ENCODE measurements around the gene AK9.

The AK9 gene

DNA sequence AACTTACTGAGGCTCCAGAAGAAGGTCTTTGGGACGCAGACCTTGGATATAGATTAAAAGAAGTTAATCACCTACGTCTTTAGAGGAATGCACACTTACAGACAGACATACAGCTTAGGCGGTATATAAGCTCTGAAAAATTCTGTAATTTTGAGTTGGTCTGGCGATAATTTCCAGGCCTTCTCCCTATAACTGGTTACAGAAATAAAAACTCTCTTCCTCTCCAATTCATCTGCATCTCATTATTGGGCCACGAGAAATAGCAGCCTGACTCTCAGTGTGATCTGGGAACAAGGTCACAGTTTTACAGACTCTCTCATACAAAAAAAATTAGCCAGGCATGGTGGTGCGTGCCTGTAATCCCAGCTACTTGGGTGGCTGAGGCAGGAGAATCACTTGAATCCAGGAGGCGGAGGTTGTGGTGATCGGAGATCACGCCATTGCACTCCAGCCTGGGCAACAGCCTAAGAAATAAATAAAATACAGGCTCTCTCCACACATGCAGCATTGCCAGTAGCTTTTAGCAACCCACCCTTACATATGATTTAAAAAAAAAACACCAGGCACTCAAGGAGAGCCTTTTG is 212.7 kb downstream of the AK9 start:
- H3K4me3 ChIP-seq (ENCODE audit: low read depth, low read length) = no peak overlapping the region
- TF ChIP-seq, protein P1, sequence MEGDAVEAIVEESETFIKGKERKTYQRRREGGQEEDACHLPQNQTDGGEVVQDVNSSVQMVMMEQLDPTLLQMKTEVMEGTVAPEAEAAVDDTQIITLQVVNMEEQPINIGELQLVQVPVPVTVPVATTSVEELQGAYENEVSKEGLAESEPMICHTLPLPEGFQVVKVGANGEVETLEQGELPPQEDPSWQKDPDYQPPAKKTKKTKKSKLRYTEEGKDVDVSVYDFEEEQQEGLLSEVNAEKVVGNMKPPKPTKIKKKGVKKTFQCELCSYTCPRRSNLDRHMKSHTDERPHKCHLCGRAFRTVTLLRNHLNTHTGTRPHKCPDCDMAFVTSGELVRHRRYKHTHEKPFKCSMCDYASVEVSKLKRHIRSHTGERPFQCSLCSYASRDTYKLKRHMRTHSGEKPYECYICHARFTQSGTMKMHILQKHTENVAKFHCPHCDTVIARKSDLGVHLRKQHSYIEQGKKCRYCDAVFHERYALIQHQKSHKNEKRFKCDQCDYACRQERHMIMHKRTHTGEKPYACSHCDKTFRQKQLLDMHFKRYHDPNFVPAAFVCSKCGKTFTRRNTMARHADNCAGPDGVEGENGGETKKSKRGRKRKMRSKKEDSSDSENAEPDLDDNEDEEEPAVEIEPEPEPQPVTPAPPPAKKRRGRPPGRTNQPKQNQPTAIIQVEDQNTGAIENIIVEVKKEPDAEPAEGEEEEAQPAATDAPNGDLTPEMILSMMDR (IDR thresholded peaks at IDR 0.05; ENCODE audit: borderline replicate concordance, insufficient read depth, low read depth, low read length) = no peak

DNA sequence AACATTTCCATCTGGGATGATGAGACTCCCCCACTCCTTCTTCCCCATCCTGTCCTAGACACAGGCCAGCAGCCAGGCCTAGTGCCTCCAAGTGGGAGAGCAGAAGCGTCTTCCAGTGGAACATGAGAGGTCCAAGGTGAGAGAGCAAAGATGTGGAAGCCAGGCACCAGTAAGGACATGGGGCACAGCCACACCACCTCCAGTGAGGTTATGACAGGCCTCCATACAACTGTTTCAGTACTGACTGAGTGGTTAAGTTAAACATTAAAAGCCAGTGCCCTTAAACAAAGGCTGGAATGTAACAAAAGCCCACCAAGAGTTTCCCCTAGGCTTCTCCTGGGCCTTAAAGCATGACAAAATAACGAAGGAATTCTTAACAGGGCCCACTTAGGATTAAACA is 213.3 kb downstream of the AK9 start:
- TF ChIP-seq, protein P1 (IDR thresholded peaks at IDR 0.05; ENCODE audit: borderline replicate concordance, insufficient read depth, low read depth, low read length) = no peak
- no peak overlapping the region for H3K4me3 ChIP-seq (ENCODE audit: low read depth, low read length)

DNA sequence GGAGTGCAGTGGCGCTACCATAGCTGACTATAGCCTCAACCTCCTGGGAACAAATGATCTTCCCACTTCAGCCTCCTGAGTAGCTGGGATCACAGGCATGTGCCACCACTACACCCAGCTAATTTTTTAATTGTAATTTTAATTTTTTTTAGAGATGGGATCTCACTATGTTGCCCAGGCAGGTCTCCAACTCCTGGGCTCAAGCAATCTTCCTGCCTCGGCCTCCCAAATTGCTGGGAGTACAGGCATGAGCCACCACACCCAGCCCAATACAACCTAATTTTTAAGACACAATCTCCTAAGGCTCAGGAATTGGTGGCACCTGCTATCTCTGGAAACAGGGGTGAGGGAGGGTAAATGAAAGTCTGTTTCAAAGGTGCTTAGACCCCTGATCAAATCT is 213.8 kb downstream of the AK9 start:
- H3K4me3 ChIP-seq (ENCODE audit: low read depth, low read length) = no peak overlapping the region
- TF ChIP-seq, protein P1 (IDR thresholded peaks at IDR 0.05; ENCODE audit: borderline replicate concordance, insufficient read depth, low read depth, low read length) = no peak

DNA sequence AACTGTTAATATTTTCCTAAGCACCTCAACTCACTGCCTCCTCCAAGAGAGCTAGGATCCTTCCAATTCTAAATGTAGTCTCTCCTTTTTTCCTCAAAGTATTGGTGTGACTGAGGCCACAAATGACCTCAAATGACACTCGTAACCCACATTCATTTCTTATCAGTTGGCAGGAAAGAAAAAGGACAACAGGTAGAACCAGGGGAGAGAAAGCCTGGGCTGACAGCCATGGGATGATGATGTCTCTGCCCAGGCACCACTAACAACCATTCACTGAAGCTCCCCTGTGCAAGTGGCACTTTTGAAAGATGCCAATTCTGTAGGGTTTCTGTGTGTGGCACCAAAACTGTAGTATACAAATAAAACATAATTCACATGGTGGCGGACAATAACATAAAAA is 215.4 kb downstream of the AK9 start:
- TF ChIP-seq, protein P1 (IDR thresholded peaks at IDR 0.05; ENCODE audit: borderline replicate concordance, insufficient read depth, low read depth, low read length) = no peak

DNA sequence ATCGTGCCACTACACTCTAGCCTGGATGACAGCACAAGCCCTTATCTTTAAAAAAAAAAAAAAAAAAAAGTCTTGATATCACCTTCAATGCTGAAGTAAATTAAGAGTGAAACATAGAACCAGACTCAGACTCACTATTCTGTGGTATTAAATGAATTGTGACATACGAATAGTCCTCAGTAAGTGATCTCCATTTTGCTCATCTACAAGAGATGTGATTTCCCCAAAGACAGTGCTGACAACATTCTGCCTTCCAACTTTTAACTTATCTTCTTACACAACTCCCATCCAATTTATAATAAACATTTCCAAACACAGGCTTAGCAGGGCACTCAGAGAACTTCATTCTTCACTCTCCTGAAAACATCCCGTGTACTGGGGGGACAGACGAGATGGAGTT is 216.0 kb downstream of the AK9 start:
- no peak overlapping the region for H3K4me3 ChIP-seq (ENCODE audit: low read depth, low read length)
- TF ChIP-seq, protein P1 (IDR thresholded peaks at IDR 0.05; ENCODE audit: borderline replicate concordance, insufficient read depth, low read depth, low read length) = no peak

More for the DNA sequence above, 215.4 kb downstream of the AK9 start:
- H3K4me3 ChIP-seq (ENCODE audit: low read depth, low read length) = no peak overlapping the region

DNA sequence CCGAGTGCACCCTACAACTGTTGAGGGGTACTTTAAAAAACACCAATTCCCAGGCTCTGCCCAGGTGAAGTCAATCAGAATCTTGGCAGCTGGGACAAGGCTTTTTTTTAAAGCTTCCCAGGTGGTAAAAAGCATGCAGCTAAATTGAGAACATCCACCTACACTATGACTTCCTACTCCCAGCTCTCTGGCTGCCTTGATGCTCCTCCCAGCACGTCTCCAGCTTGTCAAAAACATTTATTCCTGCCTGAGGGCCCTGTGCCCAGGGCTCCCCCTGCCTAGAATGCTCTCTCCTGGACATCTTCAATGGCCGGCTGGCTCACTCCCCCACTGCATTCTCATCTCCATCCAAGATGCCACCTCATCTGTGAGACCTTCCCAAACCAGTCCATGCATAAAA is 217.9 kb downstream of the AK9 start:
- no peak overlapping the region for H3K4me3 ChIP-seq (ENCODE audit: low read depth, low read length)
- TF ChIP-seq, protein P1 (IDR thresholded peaks at IDR 0.05; ENCODE audit: borderline replicate concordance, insufficient read depth, low read depth, low read length) = no peak

DNA sequence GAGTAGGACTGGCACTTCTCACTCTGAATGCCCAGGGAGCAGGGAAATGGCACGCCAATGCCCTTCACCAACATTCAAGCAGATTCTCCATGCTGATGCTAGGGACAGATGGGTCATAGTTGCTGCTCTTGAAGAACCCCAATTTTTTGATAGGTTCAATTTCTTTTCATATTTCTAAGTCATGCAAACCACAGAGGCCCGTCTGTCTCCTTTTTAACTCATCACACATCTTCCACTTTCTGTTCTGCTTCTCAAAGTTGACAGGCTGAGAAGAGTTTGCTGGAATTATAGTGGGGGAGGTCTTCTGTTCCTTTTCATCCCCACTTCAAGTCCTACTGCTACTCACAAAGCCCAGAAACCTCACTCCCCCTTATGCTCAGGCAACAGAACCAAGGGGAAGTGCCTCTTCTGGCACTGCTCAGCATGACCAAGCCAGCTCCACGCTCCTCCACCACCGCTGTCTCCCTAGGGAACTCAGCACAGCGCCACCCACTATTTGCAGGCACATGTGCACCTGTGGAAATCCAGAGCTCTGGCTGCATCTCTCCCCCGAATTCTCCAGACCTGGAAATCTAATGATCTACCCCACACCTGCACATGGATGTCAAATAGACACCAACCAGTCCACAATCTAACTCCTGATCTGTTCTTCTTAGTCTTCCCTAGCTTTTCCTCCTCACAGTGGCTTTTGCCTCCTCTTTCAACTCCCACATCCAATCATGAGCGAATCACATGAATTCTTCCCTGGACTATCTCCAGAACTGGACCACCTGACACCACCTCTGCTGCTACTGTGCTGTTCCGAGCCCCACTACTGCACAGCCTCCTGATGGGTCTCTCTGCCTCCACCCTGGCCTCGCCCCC is 218.6 kb downstream of the AK9 start:
- TF ChIP-seq, protein P1 (IDR thresholded peaks at IDR 0.05; ENCODE audit: borderline replicate concordance, insufficient read depth, low read depth, low read length) = no peak
- no peak overlapping the region for H3K4me3 ChIP-seq (ENCODE audit: low read depth, low read length)
